Measurements from ENCODE around the gene KCTD14.

KCTD14 gene

DNA sequence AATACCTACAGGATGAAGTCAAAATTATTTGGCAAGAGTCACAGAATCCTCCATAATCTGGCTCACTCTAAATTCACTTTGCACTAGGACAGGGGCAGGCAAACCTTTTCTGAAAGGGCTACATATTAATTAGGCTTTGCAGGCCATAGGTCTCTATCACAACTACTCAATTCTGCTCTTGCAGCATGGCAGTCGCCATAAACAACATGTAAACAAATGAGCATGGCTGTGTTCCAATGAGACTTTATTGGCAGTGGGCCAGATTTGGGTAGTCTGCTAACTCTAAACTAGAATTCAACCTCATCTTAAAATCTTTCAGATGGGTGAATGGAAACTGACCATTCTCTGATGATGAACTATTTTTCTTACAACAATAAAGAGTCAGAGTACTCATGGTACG lies 46.4 kb upstream of the KCTD14 start:
- Histone ChIP-seq H3K9ac (ENCODE audit: low read depth, low read length, poor library complexity) (no peak overlapping the region), H3K27ac (replicated peaks; ENCODE audit: low read length) (no peak overlapping the region), H3K9me3 (replicated peaks in 1 of 2; ENCODE audit: control insufficient read depth in 2 of 2, insufficient read depth in 1 of 2, low read depth in 1 of 2, low read length in 2 of 2) (peaks cover 2 to 5% of the 10 kb centered on the region in 2 donors), H3K27me3 (ENCODE audit: control insufficient read depth in 3 of 3, insufficient read depth in 3 of 3, low read depth in 1 of 3, low read length in 3 of 3) (no peaks in the 10 kb centered on the region), H2BK120ac (ENCODE audit: low read depth, low read length) (no peak overlapping the region), H3K36me3 (replicated peaks in 1 of 2; ENCODE audit: control insufficient read depth in 2 of 2, insufficient read depth in 2 of 2, low read length in 2 of 2) (peaks cover 24 to 58% of the 10 kb centered on the region in 2 donors), H4K8ac (ENCODE audit: low read depth, low read length) (no peak overlapping the region), H4K91ac (ENCODE audit: low read depth, low read length, poor library complexity) (no peak overlapping the region), H3K79me1 (ENCODE audit: low read depth, low read length) (peaks cover 2% of the 10 kb centered on the region), H3K4me1 (ENCODE audit: control insufficient read depth in 2 of 2, insufficient read depth in 1 of 2, low read depth in 1 of 2, low read length in 2 of 2) (no peaks in the 10 kb centered on the region), H2BK12ac (ENCODE audit: low read length) (no peak overlapping the region), H3K4ac (ENCODE audit: low read length) (no peak overlapping the region), H3K4me2 (ENCODE audit: insufficient read depth, low read length, poor library complexity, severe bottlenecking) (no peak overlapping the region), H2AK5ac (ENCODE audit: low read depth, low read length) (no peak overlapping the region), H3K18ac (ENCODE audit: low read length) (no peak overlapping the region), H2AFZ (ENCODE audit: low read length) (no peak overlapping the region), H3K23ac (ENCODE audit: low read depth, low read length, poor library complexity) (no peak overlapping the region), H3K4me3 (ENCODE audit: low read length in 2 of 2) (no peak overlapping the region), H3K14ac (ENCODE audit: low read length) (no peak overlapping the region), H2BK5ac (ENCODE audit: low read length) (no peak overlapping the region), H2BK15ac (ENCODE audit: low read length) (no peak overlapping the region)
- WGBS, 2 donors (ENCODE audit: extremely low coverage in 2 of 2, insufficient read length in 2 of 2, insufficient replicate concordance in 1 of 2): no CpG with 5 or more reads among the region's 2 CpGs
- no peak for DNase-seq (ENCODE audit: low spot score)

- no peak overlapping the region for H3K18ac ChIP-seq (ENCODE audit: low read length)
- H3K79me1 ChIP-seq (ENCODE audit: low read depth, low read length): peaks cover 2% of the 10 kb centered on the region
- H3K4me1 ChIP-seq (ENCODE audit: control insufficient read depth in 2 of 2, insufficient read depth in 1 of 2, low read depth in 1 of 2, low read length in 2 of 2): no peaks in the 10 kb centered on the region
- no peak overlapping the region for H3K4me3 ChIP-seq (ENCODE audit: low read length in 2 of 2)
- H2BK12ac ChIP-seq (ENCODE audit: low read length): no peak overlapping the region
- H3K9ac ChIP-seq (ENCODE audit: low read depth, low read length, poor library complexity): peak overlapping the region; percentile 9
- H3K14ac ChIP-seq (ENCODE audit: low read length): no peak overlapping the region
- peaks cover 2 to 5% of the 10 kb centered on the region in 2 donors for H3K9me3 ChIP-seq (replicated peaks in 1 of 2; ENCODE audit: control insufficient read depth in 2 of 2, insufficient read depth in 1 of 2, low read depth in 1 of 2, low read length in 2 of 2)
- H4K8ac ChIP-seq (ENCODE audit: low read depth, low read length): no peak overlapping the region
- H3K23ac ChIP-seq (ENCODE audit: low read depth, low read length, poor library complexity): no peak overlapping the region
- no peak overlapping the region for H4K91ac ChIP-seq (ENCODE audit: low read depth, low read length, poor library complexity)
- H2AK5ac ChIP-seq (ENCODE audit: low read depth, low read length): no peak overlapping the region
- H3K4ac ChIP-seq (ENCODE audit: low read length): no peak overlapping the region
- no peak overlapping the region for H2BK15ac ChIP-seq (ENCODE audit: low read length)
- no peak overlapping the region for H3K4me2 ChIP-seq (ENCODE audit: insufficient read depth, low read length, poor library complexity, severe bottlenecking)
- H2BK120ac ChIP-seq (ENCODE audit: low read depth, low read length): no peak overlapping the region
- no peak overlapping the region for H2AFZ ChIP-seq (ENCODE audit: low read length)
- no peak overlapping the region for H2BK5ac ChIP-seq (ENCODE audit: low read length)
- no peak for DNase-seq (ENCODE audit: low spot score)
- WGBS, 2 donors (ENCODE audit: extremely low coverage in 2 of 2, insufficient read length in 2 of 2, insufficient replicate concordance in 1 of 2): no CpG with 5 or more reads among the region's 4 CpGs
- H3K36me3 ChIP-seq (replicated peaks in 1 of 2; ENCODE audit: control insufficient read depth in 2 of 2, insufficient read depth in 2 of 2, low read length in 2 of 2): peaks cover 24 to 52% of the 10 kb centered on the region in 2 donors
- no peak overlapping the region for H3K27ac ChIP-seq (replicated peaks; ENCODE audit: low read length)
- H3K27me3 ChIP-seq (ENCODE audit: control insufficient read depth in 3 of 3, insufficient read depth in 3 of 3, low read depth in 1 of 3, low read length in 3 of 3): no peaks in the 10 kb centered on the region
Measured at GRCh38 chr11:78067704-78068103, 44.6 kb upstream of the KCTD14 start.

DNA sequence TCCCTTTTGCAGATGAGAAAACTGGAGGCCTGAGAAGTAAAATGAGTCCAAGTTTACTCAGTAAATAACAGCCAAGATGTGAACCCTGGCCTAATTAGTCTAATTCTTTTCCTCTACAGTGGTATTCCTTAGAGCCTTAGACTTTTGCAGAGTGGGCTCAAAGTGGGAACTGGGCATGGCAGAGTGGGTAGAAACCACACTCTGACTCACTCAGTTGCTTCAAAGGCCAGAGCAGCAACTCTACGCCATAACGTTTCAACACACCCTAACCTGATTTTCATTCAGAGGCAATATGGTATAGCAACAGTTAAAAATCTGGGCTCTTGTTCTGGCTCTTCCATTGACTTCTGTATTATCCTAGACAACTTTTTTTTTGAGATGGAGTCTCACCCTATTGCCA lies 43.4 kb upstream of the KCTD14 start:
- DNase-seq (ENCODE audit: low spot score): no peak
- Histone ChIP-seq H2BK15ac (ENCODE audit: low read length) (no peak overlapping the region), H2AK5ac (ENCODE audit: low read depth, low read length) (no peak overlapping the region), H4K91ac (ENCODE audit: low read depth, low read length, poor library complexity) (no peak overlapping the region), H3K23ac (ENCODE audit: low read depth, low read length, poor library complexity) (no peak overlapping the region), H3K4me1 (ENCODE audit: control insufficient read depth in 2 of 2, insufficient read depth in 1 of 2, low read depth in 1 of 2, low read length in 2 of 2) (no peaks in the 10 kb centered on the region), H3K18ac (ENCODE audit: low read length) (no peak overlapping the region), H3K14ac (ENCODE audit: low read length) (no peak overlapping the region), H3K79me1 (ENCODE audit: low read depth, low read length) (peaks cover 2% of the 10 kb centered on the region), H4K8ac (ENCODE audit: low read depth, low read length) (no peak overlapping the region), H3K36me3 (replicated peaks in 1 of 2; ENCODE audit: control insufficient read depth in 2 of 2, insufficient read depth in 2 of 2, low read length in 2 of 2) (peaks cover 18 to 42% of the 10 kb centered on the region in 2 donors), H2BK12ac (ENCODE audit: low read length) (no peak overlapping the region), H3K9me3 (replicated peaks in 1 of 2; ENCODE audit: control insufficient read depth in 2 of 2, insufficient read depth in 1 of 2, low read depth in 1 of 2, low read length in 2 of 2) (peaks cover 2 to 5% of the 10 kb centered on the region in 2 donors), H3K4me3 (ENCODE audit: low read length in 2 of 2) (no peak overlapping the region), H2BK5ac (ENCODE audit: low read length) (no peak overlapping the region), H2AFZ (ENCODE audit: low read length) (no peak overlapping the region), H3K4ac (ENCODE audit: low read length) (no peak overlapping the region), H3K4me2 (ENCODE audit: insufficient read depth, low read length, poor library complexity, severe bottlenecking) (no peak overlapping the region), H3K27me3 (ENCODE audit: control insufficient read depth in 3 of 3, insufficient read depth in 3 of 3, low read depth in 1 of 3, low read length in 3 of 3) (no peaks in the 10 kb centered on the region), H3K27ac (replicated peaks; ENCODE audit: low read length) (no peak overlapping the region), H2BK120ac (ENCODE audit: low read depth, low read length) (no peak overlapping the region), H3K9ac (ENCODE audit: low read depth, low read length, poor library complexity) (no peak overlapping the region)
- no CpG with 5 or more reads among the region's 2 CpGs for WGBS, 2 donors (ENCODE audit: extremely low coverage in 2 of 2, insufficient read length in 2 of 2, insufficient replicate concordance in 1 of 2)

GRCh38 chr11:78065203-78065602 lies 42.1 kb upstream of the KCTD14 start:
- H2BK120ac ChIP-seq (ENCODE audit: low read depth, low read length): no peak overlapping the region
- H3K79me1 ChIP-seq (ENCODE audit: low read depth, low read length): peaks cover 2% of the 10 kb centered on the region
- H3K14ac ChIP-seq (ENCODE audit: low read length): no peak overlapping the region
- peaks cover 2 to 5% of the 10 kb centered on the region in 2 donors for H3K9me3 ChIP-seq (replicated peaks in 1 of 2; ENCODE audit: control insufficient read depth in 2 of 2, insufficient read depth in 1 of 2, low read depth in 1 of 2, low read length in 2 of 2)
- H3K27me3 ChIP-seq (ENCODE audit: control insufficient read depth in 3 of 3, insufficient read depth in 3 of 3, low read depth in 1 of 3, low read length in 3 of 3): no peaks in the 10 kb centered on the region
- no peak overlapping the region for H4K8ac ChIP-seq (ENCODE audit: low read depth, low read length)
- H2BK12ac ChIP-seq (ENCODE audit: low read length): no peak overlapping the region
- H3K18ac ChIP-seq (ENCODE audit: low read length): no peak overlapping the region
- no peak overlapping the region for H3K23ac ChIP-seq (ENCODE audit: low read depth, low read length, poor library complexity)
- H4K91ac ChIP-seq (ENCODE audit: low read depth, low read length, poor library complexity): no peak overlapping the region
- H3K4me2 ChIP-seq (ENCODE audit: insufficient read depth, low read length, poor library complexity, severe bottlenecking): no peak overlapping the region
- H2AFZ ChIP-seq (ENCODE audit: low read length): no peak overlapping the region
- no peak overlapping the region for H3K27ac ChIP-seq (replicated peaks; ENCODE audit: low read length)
- no peaks in the 10 kb centered on the region for H3K4me1 ChIP-seq (ENCODE audit: control insufficient read depth in 2 of 2, insufficient read depth in 1 of 2, low read depth in 1 of 2, low read length in 2 of 2)
- H2AK5ac ChIP-seq (ENCODE audit: low read depth, low read length): no peak overlapping the region
- H2BK15ac ChIP-seq (ENCODE audit: low read length): no peak overlapping the region
- H3K9ac ChIP-seq (ENCODE audit: low read depth, low read length, poor library complexity): no peak overlapping the region
- H3K36me3 ChIP-seq (replicated peaks in 1 of 2; ENCODE audit: control insufficient read depth in 2 of 2, insufficient read depth in 2 of 2, low read length in 2 of 2): peaks cover 14 to 29% of the 10 kb centered on the region in 2 donors
- DNase-seq (ENCODE audit: low spot score): no peak
- no peak overlapping the region for H3K4ac ChIP-seq (ENCODE audit: low read length)
- no peak overlapping the region for H3K4me3 ChIP-seq (ENCODE audit: low read length in 2 of 2)
- no peak overlapping the region for H2BK5ac ChIP-seq (ENCODE audit: low read length)
- WGBS, 2 donors (ENCODE audit: extremely low coverage in 2 of 2, insufficient read length in 2 of 2, insufficient replicate concordance in 1 of 2): no CpG with 5 or more reads among the region's 2 CpGs
